HG02870 (cell line): ENCODE data around the gene ZMAT5.

Experiments
- ATAC-seq: cut with Tn5 transposase; IDR thresholded peaks from one replicate; pipeline ENCODE4 v1.9.1; 2021; ENCODE audit warnings: mild to moderate bottlenecking, moderate library complexity; ENCODE audit not compliant: unreplicated experiment

Gene ZMAT5

GRCh38 chr22:29710922-29711593 is 55.7 kb downstream of the ZMAT5 start:
- ATAC-seq = no peak

GRCh38 chr22:29710193-29710592 is 56.6 kb downstream of the ZMAT5 start:
- no peak for ATAC-seq

- no peak for ATAC-seq
Observed at GRCh38 chr22:29707471-29707870, 59.3 kb downstream of the ZMAT5 start.

GRCh38 chr22:29707010-29707409 is 59.8 kb downstream of the ZMAT5 start:
- no peak for ATAC-seq

- no peak for ATAC-seq
Observed at GRCh38 chr22:29706486-29706885, 60.3 kb downstream of the ZMAT5 start.

GRCh38 chr22:29705651-29706050 is 61.2 kb downstream of the ZMAT5 start:
- no peak for ATAC-seq

GRCh38 chr22:29704528-29705285 is 62.1 kb downstream of the ZMAT5 start:
- ATAC-seq = no peak

GRCh38 chr22:29703569-29704195 is 63.1 kb downstream of the ZMAT5 start:
- no peak for ATAC-seq

- no peak for ATAC-seq
Observed at GRCh38 chr22:29702931-29703501, 63.8 kb downstream of the ZMAT5 start.

GRCh38 chr22:29702000-29702930 is 64.5 kb downstream of the ZMAT5 start:
- no peak for ATAC-seq

- ATAC-seq = no peak
Observed at GRCh38 chr22:29701155-29701999, 65.4 kb downstream of the ZMAT5 start.

GRCh38 chr22:29700900-29701154 is 66.0 kb downstream of the ZMAT5 start:
- ATAC-seq = no peak

GRCh38 chr22:29700206-29700899 is 66.5 kb downstream of the ZMAT5 start:
- no peak for ATAC-seq

- ATAC-seq = no peak
Observed at GRCh38 chr22:29697853-29698598, 68.8 kb downstream of the ZMAT5 start.

- ATAC-seq = no peak
Observed at GRCh38 chr22:29695129-29695926, 71.5 kb downstream of the ZMAT5 start.

- no peak for ATAC-seq
Observed at GRCh38 chr22:29693671-29694070, 73.1 kb downstream of the ZMAT5 start.

GRCh38 chr22:29693161-29693560 is 73.6 kb downstream of the ZMAT5 start:
- ATAC-seq = no peak

GRCh38 chr22:29692327-29692640 is 74.5 kb downstream of the ZMAT5 start:
- ATAC-seq = no peak
